HEK293 (cell line): ENCODE results near the gene PDE4B.
"Not testable (repeated sequence)": the region's sequence is repeated elsewhere in the genome, so short reads cannot be mapped to it uniquely, and the experiment has no call there.

Source experiments
- CTCF ChIA-PET: fragments of 350-600 bp; formaldehyde crosslinking; extraction: SDS; loops from one replicate; lab custom pipeline; 2021; ENCODE audit warnings: antibody characterized with exemption; lab: Yijun Ruan, JAX
- POLR2A ChIA-PET: fragments of 300-600 bp; formaldehyde crosslinking; extraction: SDS; loops from one replicate; lab custom pipeline; 2020; ENCODE audit warnings: antibody characterized with exemption, inconsistent platforms; lab: Yijun Ruan, JAX
- H3K27ac ChIP-seq: fragments of 200-500 bp; sonication (Bioruptor generic); 2 replicates; pipeline ENCODE4 v1.5.1; 2014; ENCODE audit warnings: low read depth, low read length, control low read depth, inconsistent platforms; ENCODE audit errors: extremely low read depth
- H3K36me3 ChIP-seq, 2 experiments: fragments of 200-500 bp in 1 of 2; sonication (Bioruptor generic) in 1 of 2; 1 replicate in 1 of 2; 2 replicates in 1 of 2; pipeline ENCODE4 v1.5.1; 2014 to 2017; ENCODE audit warnings: inconsistent platforms in 2 of 2, low read length in 2 of 2; ENCODE audit not compliant: control insufficient read depth in 2 of 2, insufficient read depth in 1 of 2
- H3K4me1 ChIP-seq: fragments of 200-500 bp; sonication (Bioruptor generic); 2 replicates; pipeline ENCODE4 v1.5.1; 2014; ENCODE audit warnings: mild to moderate bottlenecking, low read length, inconsistent platforms; ENCODE audit not compliant: control insufficient read depth, insufficient read depth
- H3K4me3 ChIP-seq: 2 replicates; pipeline ENCODE4 v1.5.1; 2011; ENCODE audit warnings: low read depth, mild to moderate bottlenecking, control low read depth, low read length, moderate library complexity
- H3K9me3 ChIP-seq: fragments of 200-500 bp; sonication (Bioruptor generic); 2 replicates; pipeline ENCODE4 v1.5.1; 2014; ENCODE audit warnings: low read depth, low read length, inconsistent platforms; ENCODE audit not compliant: control insufficient read depth, insufficient read depth
- FEZF1 ChIP-seq: fragments of 450-650 bp; formaldehyde crosslinking; IDR thresholded peaks from 2 replicates; pipeline ENCODE4 v1.5.1; 2016; ENCODE audit warnings: missing biosample characterization, missing genetic modification characterization
- GLI4 ChIP-seq: fragments of 450-650 bp; formaldehyde crosslinking; IDR thresholded peaks from 2 replicates; pipeline ENCODE4 v1.5.1; 2016; ENCODE audit warnings: missing biosample characterization, missing genetic modification characterization
- INSM2 ChIP-seq: fragments of 450-650 bp; formaldehyde crosslinking; IDR thresholded peaks from 2 replicates; pipeline ENCODE4 v1.5.1; 2016; ENCODE audit warnings: missing biosample characterization, missing genetic modification characterization
- PRDM6 ChIP-seq: fragments of 450-650 bp; formaldehyde crosslinking; IDR thresholded peaks from 2 replicates; pipeline ENCODE4 v1.5.1; 2017; ENCODE audit warnings: missing biosample characterization, missing genetic modification characterization
- SETDB1 ChIP-seq: IDR thresholded peaks from one replicate; pipeline ENCODE4 v1.6.1; 2017; ENCODE audit warnings: mild to moderate bottlenecking, low read length, moderate library complexity, mixed read lengths; ENCODE audit not compliant: insufficient read length
- TRIM28 ChIP-seq: IDR thresholded peaks from 2 replicates; pipeline ENCODE4 v1.6.1; 2011; ENCODE audit warnings: low read length, control low read depth, borderline replicate concordance
- YY1 ChIP-seq: fragments of 450-650 bp; formaldehyde crosslinking; IDR thresholded peaks from 2 replicates; pipeline ENCODE4 v1.5.1; 2018; ENCODE audit warnings: missing biosample characterization, missing genetic modification characterization
- ZFP69B ChIP-seq: fragments of 450-650 bp; formaldehyde crosslinking; IDR thresholded peaks from 2 replicates; pipeline ENCODE4 v1.5.1; 2016; ENCODE audit warnings: missing biosample characterization, missing genetic modification characterization
- ZNF48 ChIP-seq: fragments of 450-650 bp; formaldehyde crosslinking; IDR thresholded peaks from 2 replicates; pipeline ENCODE4 v1.5.1; 2016; ENCODE audit warnings: missing biosample characterization, missing genetic modification characterization
- ZNF514 ChIP-seq: fragments of 450-650 bp; formaldehyde crosslinking; IDR thresholded peaks from 2 replicates; pipeline ENCODE4 v1.5.1; 2016; ENCODE audit warnings: missing biosample characterization, missing genetic modification characterization
- ZNF549 ChIP-seq: fragments of 450-650 bp; IDR thresholded peaks from 2 replicates; pipeline ENCODE4 v1.5.1; 2018; ENCODE audit warnings: missing biosample characterization, missing genetic modification characterization, mild to moderate bottlenecking, inconsistent platforms, moderate library complexity
- ZNF555 ChIP-seq: fragments of 450-650 bp; formaldehyde crosslinking; conservative IDR thresholded peaks from 2 replicates; pipeline ENCODE4 v1.5.1; 2017; ENCODE audit warnings: missing biosample characterization, mild to moderate bottlenecking, missing genetic modification characterization, inconsistent platforms
- ZNF654 ChIP-seq: fragments of 450-650 bp; formaldehyde crosslinking; IDR thresholded peaks from 2 replicates; pipeline ENCODE4 v1.5.1; 2016; ENCODE audit warnings: low read depth, missing biosample characterization, missing genetic modification characterization
- ZNF664 ChIP-seq: fragments of 450-650 bp; formaldehyde crosslinking; IDR thresholded peaks from 2 replicates; pipeline ENCODE4 v1.5.1; 2016; ENCODE audit warnings: missing biosample characterization, missing genetic modification characterization
- ZNF791 ChIP-seq: fragments of 450-650 bp; formaldehyde crosslinking; IDR thresholded peaks from 2 replicates; pipeline ENCODE4 v1.5.1; 2016; ENCODE audit warnings: missing biosample characterization, missing genetic modification characterization
- TF ChIP-seq, protein P1 (sequence below): fragments of 450-650 bp; formaldehyde crosslinking; IDR thresholded peaks from 2 replicates; pipeline ENCODE4 v1.5.1; 2016; ENCODE audit warnings: missing biosample characterization, missing genetic modification characterization, low read depth

The PDE4B gene

DNA sequence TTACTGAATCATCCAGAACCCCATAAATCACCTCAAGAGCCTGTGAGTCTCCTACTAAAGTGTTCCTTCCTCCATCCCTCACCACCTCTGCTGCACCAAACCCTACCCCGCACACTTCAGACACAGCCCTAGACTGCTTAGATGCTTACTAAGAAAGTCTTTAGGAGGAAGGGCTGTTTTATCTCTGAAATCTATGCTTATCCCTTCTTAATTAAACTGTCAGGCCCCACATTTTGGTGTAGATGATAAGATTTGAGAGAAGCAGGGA is 524.5 kb downstream of the PDE4B start:
- Histone ChIP-seq H3K4me1 (peaks cover 8% of the 10 kb centered on the region; the same call in 1 of the 2 replicates), H3K4me3 (no peak overlapping the region), H3K27ac (no peak overlapping the region), H3K36me3 (no peaks in the 10 kb centered on the region), H3K9me3 (no peaks in the 10 kb centered on the region)
- TF ChIP-seq ZNF654 (no peak), FEZF1 (tag by site-specific recombination) (no peak), ZNF48 (tag by site-specific recombination) (no peak), ZFP69B (tag by site-specific recombination) (no peak), ZNF664 (tag by site-specific recombination) (no peak)
- POLR2A ChIA-PET: no interaction called here
- CTCF ChIA-PET: no interaction called here

- H3K9me3 ChIP-seq: no peaks in the 10 kb centered on the region
- CTCF ChIA-PET: no interaction called here
- no peak overlapping the region for H3K4me3 ChIP-seq
- H3K4me1 ChIP-seq: no peaks in the 10 kb centered on the region
- no peak for TF ChIP-seq TRIM28
- TF ChIP-seq, protein P1, sequence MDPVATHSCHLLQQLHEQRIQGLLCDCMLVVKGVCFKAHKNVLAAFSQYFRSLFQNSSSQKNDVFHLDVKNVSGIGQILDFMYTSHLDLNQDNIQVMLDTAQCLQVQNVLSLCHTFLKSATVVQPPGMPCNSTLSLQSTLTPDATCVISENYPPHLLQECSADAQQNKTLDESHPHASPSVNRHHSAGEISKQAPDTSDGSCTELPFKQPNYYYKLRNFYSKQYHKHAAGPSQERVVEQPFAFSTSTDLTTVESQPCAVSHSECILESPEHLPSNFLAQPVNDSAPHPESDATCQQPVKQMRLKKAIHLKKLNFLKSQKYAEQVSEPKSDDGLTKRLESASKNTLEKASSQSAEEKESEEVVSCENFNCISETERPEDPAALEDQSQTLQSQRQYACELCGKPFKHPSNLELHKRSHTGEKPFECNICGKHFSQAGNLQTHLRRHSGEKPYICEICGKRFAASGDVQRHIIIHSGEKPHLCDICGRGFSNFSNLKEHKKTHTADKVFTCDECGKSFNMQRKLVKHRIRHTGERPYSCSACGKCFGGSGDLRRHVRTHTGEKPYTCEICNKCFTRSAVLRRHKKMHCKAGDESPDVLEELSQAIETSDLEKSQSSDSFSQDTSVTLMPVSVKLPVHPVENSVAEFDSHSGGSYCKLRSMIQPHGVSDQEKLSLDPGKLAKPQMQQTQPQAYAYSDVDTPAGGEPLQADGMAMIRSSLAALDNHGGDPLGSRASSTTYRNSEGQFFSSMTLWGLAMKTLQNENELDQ (tag by site-specific recombination): no peak
- TF ChIP-seq SETDB1: no peak
- no peak for TF ChIP-seq INSM2
- no peak for TF ChIP-seq PRDM6 (tag by site-specific recombination)
- no peak for TF ChIP-seq YY1 (tag by site-specific recombination)
- no peak for TF ChIP-seq ZNF549 (tag by site-specific recombination)
- no peak for TF ChIP-seq ZNF555 (tag by site-specific recombination)
- no peak for TF ChIP-seq ZNF514 (tag by site-specific recombination)
- no peak for TF ChIP-seq GLI4 (tag by site-specific recombination)
- TF ChIP-seq ZNF791: no peak
- no peak overlapping the region for H3K27ac ChIP-seq
- POLR2A ChIA-PET: no interaction called here
- H3K36me3 ChIP-seq: no peaks in the 10 kb centered on the region
Observed at GRCh38 chr1:66320231-66320630, 527.5 kb downstream of the PDE4B start.

- POLR2A ChIA-PET: interaction anchor here (1.0 kb wide), 1 partner anchor 9 kb away, joined by 3 read pairs; no protein-coding TSS in a partner anchor
- H3K4me1 ChIP-seq, CTCF ChIA-PET, H3K9me3 ChIP-seq, H3K27ac ChIP-seq, H3K4me3 ChIP-seq, H3K36me3 ChIP-seq: not testable (repeated sequence)
Observed at GRCh38 chr1:66322462-66322861, 529.8 kb downstream of the PDE4B start.
